IPS-18c (cell line): ENCODE measurements around the gene SEC22A.
"Not testable (repeated sequence)": the region's sequence is repeated elsewhere in the genome, so short reads cannot be mapped to it uniquely, and the experiment has no call there.

Source experiments
- H3K4me3 ChIP-seq: 2 replicates; pipeline ENCODE4 v1.7.0; 2013; ENCODE audit warnings: low read depth, mild to moderate bottlenecking, low read length, moderate library complexity; ENCODE audit not compliant: insufficient read depth
- H3K9me3 ChIP-seq: one replicate; pipeline ENCODE4 v1.6.1; 2013; ENCODE audit warnings: mild to moderate bottlenecking, low read length, moderate library complexity; ENCODE audit not compliant: control insufficient read depth, insufficient read depth

The SEC22A gene

DNA sequence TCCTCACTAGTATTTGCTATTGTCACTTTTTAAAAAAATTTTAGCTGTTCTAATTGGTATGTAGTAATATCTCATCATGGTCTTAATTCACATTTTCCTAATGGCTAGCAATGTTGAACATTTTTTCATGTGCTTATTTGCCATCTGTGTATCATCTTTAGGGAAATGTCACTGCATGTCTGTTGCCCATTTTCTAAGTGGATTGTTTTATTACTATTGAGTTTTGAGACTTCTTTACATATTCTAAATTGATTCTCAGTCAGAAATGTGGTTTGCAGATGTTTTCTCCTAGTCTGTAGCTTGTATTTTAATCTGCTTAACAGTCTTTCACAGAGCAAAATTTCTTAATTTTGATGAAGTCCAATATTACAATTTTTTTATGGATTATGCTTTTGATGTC lies 33.6 kb upstream of the SEC22A start:
- no peak overlapping the region for H3K4me3 ChIP-seq
- no peaks in the 10 kb centered on the region for H3K9me3 ChIP-seq

DNA sequence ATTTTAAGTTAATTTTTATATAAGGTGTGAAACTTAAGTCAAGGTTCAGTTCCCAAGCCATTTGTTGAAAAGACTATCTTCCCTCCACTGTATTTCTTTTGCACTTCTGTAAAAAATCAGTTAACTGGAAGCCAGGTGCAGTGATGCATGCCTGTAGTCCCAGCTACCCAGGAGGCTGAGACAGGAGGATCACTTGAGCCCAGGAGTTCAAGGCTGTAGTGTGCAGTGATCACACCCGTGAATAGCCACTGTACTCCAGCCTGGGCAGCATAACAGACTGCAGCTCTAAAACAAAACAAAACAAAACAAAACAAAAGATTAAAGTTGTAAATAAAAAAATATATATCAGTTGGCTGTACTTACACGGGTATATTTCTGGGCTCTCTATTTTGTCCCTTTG lies 33.1 kb upstream of the SEC22A start:
- Histone ChIP-seq H3K9me3 (no peaks in the 10 kb centered on the region), H3K4me3 (no peak overlapping the region)

DNA sequence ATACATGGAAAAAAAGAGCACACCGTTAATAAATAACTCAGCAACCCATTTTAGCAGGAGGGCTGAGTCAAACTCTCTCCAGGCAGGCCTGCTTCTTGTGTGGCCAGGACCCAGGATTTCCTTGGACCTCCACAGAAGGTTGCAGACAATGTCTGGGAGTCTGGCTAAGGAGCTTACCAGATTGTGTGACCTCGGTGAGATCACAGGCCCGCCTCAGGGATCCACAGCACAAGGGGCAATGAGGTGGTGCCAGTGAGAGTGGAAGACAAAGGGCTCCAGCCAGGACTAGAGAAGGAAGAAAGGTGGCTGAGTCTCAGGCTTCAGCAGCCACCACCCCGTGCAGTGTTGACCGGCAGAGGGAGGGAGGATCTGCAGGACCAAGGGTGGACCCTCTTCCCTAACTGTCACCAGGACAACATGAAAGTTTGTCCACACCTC lies 32.2 kb upstream of the SEC22A start:
- Histone ChIP-seq H3K9me3 (no peaks in the 10 kb centered on the region), H3K4me3 (no peak overlapping the region)

- Histone ChIP-seq H3K4me3 (no peak overlapping the region), H3K9me3 (no peaks in the 10 kb centered on the region)
Observed at GRCh38 chr3:123169930-123170329, 31.8 kb upstream of the SEC22A start.

GRCh38 chr3:123180791-123181190 lies 21.0 kb upstream of the SEC22A start:
- Histone ChIP-seq H3K9me3 (no peaks in the 10 kb centered on the region), H3K4me3 (no peak overlapping the region)

DNA sequence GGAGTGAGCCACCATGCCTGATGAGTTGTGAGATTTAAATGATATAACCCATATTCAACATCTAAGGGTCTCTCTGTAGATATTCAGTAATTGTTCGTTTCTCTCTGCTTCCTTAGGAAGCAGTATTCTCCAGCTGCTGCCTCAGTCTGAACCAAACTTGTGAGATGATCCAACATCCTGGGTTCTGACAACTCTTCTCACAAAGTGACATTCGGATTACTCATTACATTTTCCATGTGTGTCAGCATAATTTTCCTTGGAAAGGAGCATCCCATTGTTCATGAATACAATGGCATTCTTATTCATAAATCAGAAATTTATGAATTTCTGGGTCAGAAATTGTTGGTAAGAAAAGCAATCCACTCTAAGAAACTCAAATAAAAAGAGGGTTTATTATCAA lies 15.0 kb upstream of the SEC22A start:
- no peak overlapping the region for H3K4me3 ChIP-seq
- no peaks in the 10 kb centered on the region for H3K9me3 ChIP-seq

GRCh38 chr3:123188058-123188457 lies 13.7 kb upstream of the SEC22A start:
- H3K9me3 ChIP-seq = no peaks in the 10 kb centered on the region
- no peak overlapping the region for H3K4me3 ChIP-seq

DNA sequence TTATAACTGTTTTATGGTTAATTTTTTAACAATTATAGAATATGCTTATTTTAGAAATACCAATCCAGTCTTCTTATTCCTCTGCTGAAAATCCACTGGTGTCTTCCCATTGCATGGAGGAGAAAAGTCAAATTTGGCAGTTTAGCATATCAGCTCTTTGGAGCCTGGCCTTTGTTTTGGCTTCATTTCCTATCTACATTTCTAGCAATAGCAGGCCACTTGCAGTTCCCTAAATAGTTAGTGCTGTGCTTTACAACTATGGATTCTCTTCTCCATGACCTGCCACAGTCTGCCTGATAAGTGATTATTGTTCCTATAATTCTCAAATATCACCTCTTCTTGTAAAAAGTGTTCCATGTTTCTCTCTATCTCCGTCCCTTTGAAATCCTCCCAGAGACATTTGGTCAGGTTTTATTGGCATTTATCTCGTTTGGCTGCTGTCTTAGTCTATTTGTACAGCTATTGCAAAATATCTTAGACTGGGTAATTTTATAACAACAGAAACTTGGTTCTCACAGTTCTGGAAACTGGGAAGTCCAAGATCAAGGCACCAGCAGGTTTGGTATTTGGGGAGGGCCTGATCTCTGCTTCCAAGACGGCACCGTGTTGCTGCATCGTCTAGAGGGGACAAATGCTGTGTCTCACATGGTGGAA lies 8.2 kb upstream of the SEC22A start:
- Histone ChIP-seq H3K9me3 (no peaks in the 10 kb centered on the region), H3K4me3 (no peak overlapping the region)

DNA sequence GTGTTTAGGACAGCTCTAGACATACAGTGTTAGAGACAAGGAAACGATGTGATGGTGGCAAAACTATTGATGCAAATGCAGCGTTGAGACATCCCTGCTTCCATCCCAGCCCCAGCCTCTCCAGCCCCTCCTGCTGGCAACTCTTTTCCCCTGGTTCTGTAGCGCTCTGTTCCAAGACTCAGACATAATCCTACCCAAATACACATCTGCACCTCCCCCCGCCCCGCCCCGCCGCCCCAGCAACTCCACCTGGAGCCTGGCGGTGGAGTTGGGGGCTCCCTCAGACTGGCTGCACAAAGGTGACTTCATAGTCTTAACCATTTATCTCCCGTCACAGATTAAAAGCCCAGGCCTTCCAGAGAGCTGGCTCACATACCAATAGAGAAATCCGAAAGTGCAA lies 7.2 kb upstream of the SEC22A start:
- H3K4me3 ChIP-seq = no peak overlapping the region
- H3K9me3 ChIP-seq = no peaks in the 10 kb centered on the region

DNA sequence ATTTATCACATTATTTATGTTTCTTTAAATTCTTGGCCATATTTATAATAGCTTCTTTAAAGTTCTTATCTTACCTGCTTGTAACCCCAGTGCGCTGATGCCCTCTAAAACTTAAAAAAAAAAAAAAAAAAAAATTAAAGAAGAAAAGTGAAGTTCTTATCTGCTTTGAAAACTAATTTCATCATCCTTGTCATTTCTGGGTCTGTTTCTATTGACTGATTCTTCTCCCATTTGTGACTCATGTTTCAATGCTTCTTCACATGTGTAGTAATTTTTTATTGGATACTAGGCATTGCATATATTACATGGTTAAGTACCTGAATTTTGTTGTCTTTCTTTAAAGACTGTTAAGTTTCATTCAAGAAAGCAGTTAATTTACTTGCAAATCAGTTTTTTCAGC lies 3.4 kb upstream of the SEC22A start:
- Histone ChIP-seq H3K4me3 (no peak overlapping the region), H3K9me3 (peaks cover 3% of the 10 kb centered on the region)

GRCh38 chr3:123201223-123201556 lies 553 bp upstream of the SEC22A start:
- H3K4me3 ChIP-seq = peak overlapping the region; percentile 99

DNA sequence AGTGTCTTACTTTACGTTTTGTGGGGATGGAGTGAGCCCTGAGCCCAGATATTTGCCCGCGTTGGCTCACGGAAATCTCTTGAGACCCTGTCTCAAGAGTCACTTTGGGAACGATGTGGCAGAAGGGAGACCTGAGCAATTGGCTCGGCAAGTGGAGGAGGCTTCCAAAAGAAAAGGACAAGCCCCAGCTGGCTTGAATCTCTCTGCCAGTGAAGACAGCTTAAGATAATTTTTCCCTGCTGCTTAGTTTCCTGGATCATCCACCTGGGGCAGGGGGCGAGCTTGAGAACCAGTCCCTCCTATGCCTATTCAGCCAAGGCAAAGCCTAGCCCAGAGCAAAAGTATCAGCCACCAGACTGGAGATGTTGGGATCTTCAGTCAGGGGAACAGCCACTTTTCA lies 708 bp downstream of the SEC22A start:
- H3K9me3 ChIP-seq = peaks cover 3% of the 10 kb centered on the region
- peak overlapping the region; percentile 99 for H3K4me3 ChIP-seq

More at GRCh38 chr3:123201223-123201556, 553 bp upstream of the SEC22A start:
- peaks cover 3% of the 10 kb centered on the region for H3K9me3 ChIP-seq

DNA sequence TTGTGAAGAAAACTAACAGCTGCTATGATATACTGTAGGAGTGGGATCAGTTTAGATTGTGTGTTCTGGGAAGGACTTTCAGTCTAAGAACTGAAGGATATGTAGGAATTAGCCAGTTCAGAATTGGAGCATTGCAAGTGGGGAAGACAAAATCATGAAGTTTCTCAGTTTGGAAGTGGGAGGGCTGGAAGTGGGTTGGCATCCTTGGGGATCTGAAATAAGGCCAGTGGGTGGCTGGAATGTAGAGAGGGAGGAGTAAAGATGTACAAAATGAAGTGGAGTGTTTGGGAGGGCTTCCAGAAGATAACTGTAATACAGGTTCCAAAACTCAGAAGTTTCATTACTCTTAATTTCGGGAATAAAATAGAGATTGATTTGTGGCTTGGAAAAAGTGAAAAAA lies 17.2 kb downstream of the SEC22A start:
- no peaks in the 10 kb centered on the region for H3K9me3 ChIP-seq
- no peak overlapping the region for H3K4me3 ChIP-seq

DNA sequence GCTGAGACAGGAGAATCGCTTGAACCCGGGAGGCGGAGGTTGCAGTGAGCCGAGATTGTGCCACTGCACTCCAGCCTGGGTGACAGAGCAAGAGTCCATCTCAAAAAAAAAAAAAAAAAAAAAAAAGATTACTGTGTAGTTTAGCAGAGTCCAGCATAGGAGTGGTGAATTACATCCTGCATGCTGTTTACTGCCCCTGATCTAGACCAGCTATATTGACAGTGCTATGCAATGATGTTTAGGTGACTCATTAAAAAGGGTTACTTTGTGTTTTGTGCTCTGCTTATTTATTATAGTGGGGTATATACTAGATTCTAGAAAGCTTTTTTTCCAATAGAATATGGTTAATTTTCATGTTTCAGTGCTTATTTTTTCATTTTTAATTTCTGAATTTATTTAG lies 19.6 kb downstream of the SEC22A start:
- not testable (repeated sequence) for H3K9me3 ChIP-seq, H3K4me3 ChIP-seq

DNA sequence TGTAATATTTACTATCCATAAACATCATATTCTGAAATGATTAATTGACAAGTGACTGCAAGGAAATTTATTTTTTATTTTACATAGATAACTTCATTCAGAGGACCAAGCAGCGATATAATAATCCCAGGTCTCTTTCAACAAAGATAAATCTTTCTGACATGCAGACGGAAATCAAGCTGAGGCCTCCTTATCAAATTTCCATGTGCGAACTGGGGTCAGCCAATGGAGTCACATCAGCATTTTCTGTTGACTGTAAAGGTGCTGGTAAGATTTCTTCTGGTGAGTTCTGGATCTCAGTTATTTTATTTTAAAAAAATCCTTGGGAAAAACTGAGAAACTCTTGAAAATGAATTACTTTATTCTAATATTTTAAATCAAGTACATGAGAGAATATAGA lies 23.3 kb downstream of the SEC22A start:
- Histone ChIP-seq H3K4me3 (no peak overlapping the region), H3K9me3 (peaks cover 2% of the 10 kb centered on the region)

DNA sequence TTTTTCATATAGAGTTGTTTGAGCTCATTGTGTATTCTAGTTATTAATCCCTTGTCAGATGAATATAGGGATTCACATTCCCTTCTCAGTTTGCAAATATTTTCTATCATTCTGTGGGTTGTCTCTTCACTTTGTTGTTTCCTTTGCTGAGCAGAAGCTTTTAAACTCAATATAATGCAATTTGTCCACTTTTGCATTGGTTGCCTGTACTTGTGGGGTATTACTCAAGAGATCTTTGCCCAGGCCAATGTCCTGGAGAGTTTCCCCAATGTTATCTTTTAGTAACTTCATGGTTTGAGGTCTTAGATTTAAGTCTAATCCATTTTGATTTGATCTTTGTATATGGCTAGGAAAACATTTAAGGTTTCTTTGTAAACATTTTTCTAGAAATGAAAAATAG lies 24.8 kb downstream of the SEC22A start:
- H3K4me3 ChIP-seq = no peak overlapping the region

GRCh38 chr3:123229145-123229544 lies 27.4 kb downstream of the SEC22A start:
- H3K4me3 ChIP-seq = no peak overlapping the region
- peaks cover 2% of the 10 kb centered on the region for H3K9me3 ChIP-seq

More for the DNA sequence above, 24.8 kb downstream of the SEC22A start:
- peaks cover 2% of the 10 kb centered on the region for H3K9me3 ChIP-seq

GRCh38 chr3:123236902-123237301 lies 35.2 kb downstream of the SEC22A start:
- Histone ChIP-seq H3K9me3 (no peaks in the 10 kb centered on the region), H3K4me3 (no peak overlapping the region)

DNA sequence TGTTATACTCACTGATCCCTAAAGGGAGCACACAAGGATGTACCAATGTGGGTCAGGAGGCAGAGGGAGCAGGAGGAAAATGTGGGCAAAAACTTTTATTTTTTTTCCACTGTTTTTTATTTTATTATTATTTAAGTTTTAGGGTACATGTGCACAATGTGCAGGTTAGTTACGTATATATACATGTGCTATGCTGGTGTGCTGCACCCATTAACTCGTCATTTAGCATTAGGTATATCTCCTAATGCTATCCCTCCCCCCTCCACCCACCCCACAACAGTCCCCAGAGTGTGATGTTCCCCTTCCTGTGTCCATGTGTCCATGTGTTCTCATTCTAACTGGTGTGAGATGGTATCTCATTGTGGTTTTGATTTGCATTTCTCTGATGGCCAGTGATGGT lies 37.4 kb downstream of the SEC22A start:
- H3K4me3 ChIP-seq, H3K9me3 ChIP-seq: not testable (repeated sequence)
